ENCODE results near the gene ZCCHC17. TPM values are rescaled to one million over a fixed set of nuclear protein-coding genes. Genes with fewer than 3 reads are reported as not detected.
"Not testable (repeated sequence)": the region's sequence is repeated elsewhere in the genome, so short reads cannot be mapped to it uniquely, and the experiment has no call there.

ZCCHC17 gene
- polyA plus RNA-seq, 1 experiment = 39.2 TPM

DNA sequence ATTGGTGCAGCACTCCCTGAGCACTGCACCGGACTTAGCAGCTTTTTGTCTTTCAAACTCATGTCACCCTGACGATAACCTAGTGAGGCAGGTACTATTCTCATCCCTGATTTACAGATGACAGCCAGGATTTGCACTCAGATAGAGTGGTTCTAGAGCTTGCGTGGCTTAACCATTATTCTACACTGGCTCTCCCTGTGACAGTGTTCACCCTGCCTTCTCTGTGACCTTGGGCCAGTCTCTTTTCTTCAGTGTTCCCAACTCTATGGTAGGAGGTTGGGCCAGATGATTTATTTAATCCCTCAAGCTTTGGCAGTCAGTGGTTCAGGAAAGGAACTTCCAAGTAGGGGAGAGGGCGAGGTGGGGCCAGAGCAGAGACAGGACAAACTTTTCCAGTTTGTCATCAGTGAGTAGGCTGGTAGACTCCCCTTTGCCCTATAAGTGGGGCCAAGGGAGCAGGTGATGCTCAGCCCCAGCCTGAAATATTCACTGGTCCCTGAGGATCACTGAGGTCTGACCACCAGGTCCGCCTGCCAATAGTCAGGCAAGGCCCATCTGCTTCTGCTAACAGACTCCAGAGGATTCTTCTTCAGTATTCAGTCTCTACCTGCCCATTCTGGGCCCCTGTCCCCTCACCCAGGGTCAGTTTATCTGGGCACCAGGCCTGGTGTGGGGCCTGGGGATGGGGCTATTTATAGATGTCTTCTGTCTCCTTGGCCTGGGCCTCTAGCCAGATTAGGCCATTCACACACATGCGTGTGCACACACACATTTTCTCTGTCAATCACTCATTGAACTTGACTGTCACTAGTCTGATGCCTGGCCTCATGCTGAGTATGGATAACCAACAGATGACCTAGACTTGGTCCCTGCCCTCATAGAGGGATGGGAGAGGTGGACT, 84.8 kb downstream of the ZCCHC17 start:
- Histone ChIP-seq H3K36me3 (ENCODE audit: control insufficient read depth, insufficient read depth, low read length) (no peaks in the 10 kb centered on the region), H3K4me3 (ENCODE audit: low read depth, low read length) (no peak overlapping the region), H3K27me3 (ENCODE audit: control insufficient read depth, insufficient read depth, low read length) (no peaks in the 10 kb centered on the region)
- TF ChIP-seq, protein P1, sequence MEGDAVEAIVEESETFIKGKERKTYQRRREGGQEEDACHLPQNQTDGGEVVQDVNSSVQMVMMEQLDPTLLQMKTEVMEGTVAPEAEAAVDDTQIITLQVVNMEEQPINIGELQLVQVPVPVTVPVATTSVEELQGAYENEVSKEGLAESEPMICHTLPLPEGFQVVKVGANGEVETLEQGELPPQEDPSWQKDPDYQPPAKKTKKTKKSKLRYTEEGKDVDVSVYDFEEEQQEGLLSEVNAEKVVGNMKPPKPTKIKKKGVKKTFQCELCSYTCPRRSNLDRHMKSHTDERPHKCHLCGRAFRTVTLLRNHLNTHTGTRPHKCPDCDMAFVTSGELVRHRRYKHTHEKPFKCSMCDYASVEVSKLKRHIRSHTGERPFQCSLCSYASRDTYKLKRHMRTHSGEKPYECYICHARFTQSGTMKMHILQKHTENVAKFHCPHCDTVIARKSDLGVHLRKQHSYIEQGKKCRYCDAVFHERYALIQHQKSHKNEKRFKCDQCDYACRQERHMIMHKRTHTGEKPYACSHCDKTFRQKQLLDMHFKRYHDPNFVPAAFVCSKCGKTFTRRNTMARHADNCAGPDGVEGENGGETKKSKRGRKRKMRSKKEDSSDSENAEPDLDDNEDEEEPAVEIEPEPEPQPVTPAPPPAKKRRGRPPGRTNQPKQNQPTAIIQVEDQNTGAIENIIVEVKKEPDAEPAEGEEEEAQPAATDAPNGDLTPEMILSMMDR (IDR thresholded peaks at IDR 0.05; ENCODE audit: insufficient read depth, low read depth, low read length) = no peak
- ChIA-PET CTCF (interaction anchor here (0.7 to 6.6 kb wide), 4 partner anchors 8 to 14 kb away, joined by 3 to 36 read pairs (median 14); partner anchors contain the start of gene FABP3), POLR2A (no interaction called here)
- no peak for DNase-seq (ENCODE audit: low read depth)

DNA sequence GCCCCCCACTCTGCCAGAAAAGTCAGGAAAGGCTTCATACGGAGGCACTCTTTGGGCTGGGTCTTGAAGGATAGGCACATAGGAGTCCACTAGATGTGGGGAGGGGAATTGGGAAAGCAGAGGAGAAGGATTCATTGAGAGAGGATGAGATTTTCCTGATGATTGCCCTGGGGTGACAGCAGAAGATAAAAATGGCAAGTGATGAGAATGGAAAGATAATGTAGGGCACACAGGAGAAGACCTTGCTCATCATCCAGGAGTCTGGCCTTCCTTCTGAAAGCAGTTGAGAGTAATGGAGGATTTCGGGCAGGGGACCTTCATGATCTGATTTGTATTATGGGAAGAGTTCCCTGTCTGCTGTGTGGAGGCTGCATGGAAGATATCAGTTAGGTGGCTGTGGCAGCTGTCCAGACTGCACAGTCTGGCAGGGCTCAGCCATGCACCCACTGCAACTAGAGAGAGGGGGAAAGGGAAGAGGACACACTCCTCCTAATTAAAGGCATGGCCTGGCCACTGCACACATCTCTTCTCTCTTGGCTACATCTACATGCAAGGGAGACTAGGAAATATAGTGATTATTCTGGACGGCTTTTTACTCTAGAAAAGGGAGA, 85.7 kb downstream of the ZCCHC17 start:
- TF ChIP-seq, protein P1 (IDR thresholded peaks at IDR 0.05; ENCODE audit: insufficient read depth, low read depth, low read length) = no peak
- DNase-seq (ENCODE audit: low read depth) = no peak
- ChIA-PET POLR2A (no interaction called here), CTCF (interaction anchor here (1.2 to 2.8 kb wide), 2 partner anchors 8 to 13 kb away, joined by 3 to 23 read pairs; no protein-coding TSS in a partner anchor)
- Histone ChIP-seq H3K36me3 (ENCODE audit: control insufficient read depth, insufficient read depth, low read length) (no peaks in the 10 kb centered on the region), H3K4me3 (ENCODE audit: low read depth, low read length) (no peak overlapping the region), H3K27me3 (ENCODE audit: control insufficient read depth, insufficient read depth, low read length) (no peaks in the 10 kb centered on the region)

DNA sequence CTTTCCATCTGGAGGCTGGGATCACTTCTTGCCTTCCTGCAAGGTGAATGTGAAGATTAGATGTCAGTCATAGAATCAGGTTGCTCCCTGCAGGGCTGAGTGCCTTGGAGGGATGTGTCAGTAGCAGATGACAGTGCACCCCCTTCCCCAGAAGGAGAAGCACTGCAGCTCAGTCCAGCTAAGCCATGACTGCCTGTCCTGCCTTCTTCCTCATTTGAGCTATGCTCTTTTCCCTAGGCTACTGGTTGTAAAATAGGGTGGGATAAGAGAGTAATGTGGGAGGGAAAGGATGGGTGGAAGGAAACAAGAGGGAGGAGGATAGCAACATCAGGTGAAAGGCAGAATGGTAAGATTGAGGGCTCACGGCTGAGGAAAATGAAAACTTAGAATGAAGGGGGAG, 87.1 kb downstream of the ZCCHC17 start:
- Histone ChIP-seq H3K4me3 (ENCODE audit: low read depth, low read length) (no peak overlapping the region), H3K27me3 (ENCODE audit: control insufficient read depth, insufficient read depth, low read length) (no peaks in the 10 kb centered on the region), H3K36me3 (ENCODE audit: control insufficient read depth, insufficient read depth, low read length) (no peaks in the 10 kb centered on the region)
- TF ChIP-seq, protein P1 (IDR thresholded peaks at IDR 0.05; ENCODE audit: insufficient read depth, low read depth, low read length) = no peak
- ChIA-PET CTCF (interaction anchor here (1.2 to 2.8 kb wide), 4 partner anchors 10 to 165 kb away, joined by 3 to 23 read pairs (median 9); no protein-coding TSS in a partner anchor), POLR2A (no interaction called here)
- no peak for DNase-seq (ENCODE audit: low read depth)

DNA sequence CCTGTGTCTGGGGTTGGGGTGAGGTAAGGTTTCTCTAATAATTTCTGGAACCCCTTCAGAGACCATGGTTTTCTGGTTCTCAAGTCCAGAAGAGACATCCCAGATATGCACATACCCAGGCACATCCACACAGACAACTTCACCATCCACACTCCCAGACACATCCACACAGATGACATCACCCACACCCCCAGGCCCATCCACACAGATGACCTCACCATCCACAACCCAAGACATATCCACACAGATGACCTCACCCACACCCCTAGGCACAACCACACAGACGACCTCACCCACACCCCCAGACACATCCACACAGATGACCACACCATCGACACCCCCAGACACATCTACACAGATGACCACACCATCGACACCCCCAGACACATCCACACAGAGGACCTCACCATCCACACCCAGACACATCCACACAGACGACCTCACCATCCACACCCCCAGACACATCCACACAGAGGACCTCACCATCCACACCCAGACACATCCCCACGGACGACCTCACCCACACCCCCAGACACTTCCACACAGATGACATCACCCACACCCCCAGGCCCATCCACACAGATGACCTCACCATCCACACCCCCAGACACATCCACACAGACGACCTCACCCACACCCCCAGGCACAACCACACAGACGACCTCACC, 89.9 kb downstream of the ZCCHC17 start:
- H3K27me3 ChIP-seq (ENCODE audit: control insufficient read depth, insufficient read depth, low read length); POLR2A ChIA-PET; H3K4me3 ChIP-seq (ENCODE audit: low read depth, low read length); H3K36me3 ChIP-seq (ENCODE audit: control insufficient read depth, insufficient read depth, low read length); DNase-seq (ENCODE audit: low read depth): not testable (repeated sequence)
- CTCF ChIA-PET = interaction anchor here (1.0 kb wide), 1 partner anchor 10 kb away, joined by 4 read pairs; no protein-coding TSS in a partner anchor

DNA sequence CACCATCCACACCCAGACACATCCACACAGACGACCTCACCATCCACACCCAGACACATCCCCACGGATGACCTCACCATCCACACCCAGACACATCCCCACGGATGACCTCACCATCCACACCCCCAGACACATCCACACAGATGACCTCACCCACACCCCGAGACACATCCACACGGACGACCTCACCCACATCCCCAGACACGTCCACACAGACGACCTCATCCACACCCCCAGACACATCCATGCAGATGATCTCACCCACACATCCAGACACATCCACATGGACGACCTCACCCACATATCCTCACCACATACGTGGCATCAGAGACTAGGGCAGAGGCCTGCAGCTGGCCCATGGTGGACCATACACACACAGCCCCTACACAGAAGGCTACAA, 90.8 kb downstream of the ZCCHC17 start:
- CTCF ChIA-PET = interaction anchor here (3.9 to 10.0 kb wide), 2 partner anchors 34 to 162 kb away, joined by 38 to 79 read pairs; no protein-coding TSS in a partner anchor
- TF ChIP-seq, protein P1 (IDR thresholded peaks at IDR 0.05; ENCODE audit: insufficient read depth, low read depth, low read length) = no peak
- Histone ChIP-seq H3K27me3 (ENCODE audit: control insufficient read depth, insufficient read depth, low read length) (no peaks in the 10 kb centered on the region), H3K36me3 (ENCODE audit: control insufficient read depth, insufficient read depth, low read length) (no peaks in the 10 kb centered on the region), H3K4me3 (ENCODE audit: low read depth, low read length) (no peak overlapping the region)
- no peak for DNase-seq (ENCODE audit: low read depth)
- POLR2A ChIA-PET = no interaction called here

All from BJ (cell line).